HG02798 (cell line): Measurements from ENCODE around the gene PCDHB5.
"Not testable (repeated sequence)": the region's sequence is repeated elsewhere in the genome, so short reads cannot be mapped to it uniquely, and the experiment has no call there.

Experiments used
- ATAC-seq: cut with Tn5 transposase; IDR thresholded peaks from one replicate; pipeline ENCODE4 v1.9.1; 2021; ENCODE audit warnings: mild to moderate bottlenecking; ENCODE audit not compliant: unreplicated experiment, poor library complexity

The PCDHB5 gene

DNA sequence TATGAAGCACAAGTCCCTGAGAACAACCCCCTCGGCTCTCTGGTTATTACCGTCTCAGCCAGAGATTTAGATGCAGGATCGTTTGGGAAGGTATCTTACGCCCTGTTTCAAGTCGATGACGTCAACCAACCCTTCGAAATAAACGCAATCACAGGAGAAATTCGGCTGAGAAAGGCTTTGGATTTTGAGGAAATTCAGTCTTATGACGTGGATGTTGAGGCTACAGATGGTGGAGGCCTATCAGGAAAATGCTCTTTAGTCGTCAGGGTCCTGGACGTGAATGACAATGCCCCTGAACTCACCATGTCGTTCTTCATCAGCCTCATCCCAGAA is 16.0 kb downstream of the PCDHB5 start:
- no peak for ATAC-seq

DNA sequence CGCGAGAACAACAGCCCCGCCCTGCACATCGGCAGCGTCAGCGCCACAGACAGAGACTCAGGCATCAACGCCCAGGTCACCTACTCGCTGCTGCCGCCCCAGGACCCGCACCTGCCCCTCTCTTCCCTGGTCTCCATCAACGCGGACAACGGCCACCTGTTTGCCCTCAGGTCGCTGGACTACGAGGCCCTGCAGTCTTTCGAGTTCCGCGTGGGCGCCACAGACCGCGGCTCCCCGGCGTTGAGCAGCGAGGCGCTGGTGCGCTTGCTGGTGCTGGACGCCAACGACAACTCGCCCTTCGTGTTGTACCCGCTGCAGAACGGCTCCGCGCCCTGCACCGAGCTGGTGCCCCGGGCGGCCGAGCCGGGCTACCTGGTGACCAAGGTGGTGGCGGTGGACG is 16.6 kb downstream of the PCDHB5 start:
- ATAC-seq = not testable (repeated sequence)

DNA sequence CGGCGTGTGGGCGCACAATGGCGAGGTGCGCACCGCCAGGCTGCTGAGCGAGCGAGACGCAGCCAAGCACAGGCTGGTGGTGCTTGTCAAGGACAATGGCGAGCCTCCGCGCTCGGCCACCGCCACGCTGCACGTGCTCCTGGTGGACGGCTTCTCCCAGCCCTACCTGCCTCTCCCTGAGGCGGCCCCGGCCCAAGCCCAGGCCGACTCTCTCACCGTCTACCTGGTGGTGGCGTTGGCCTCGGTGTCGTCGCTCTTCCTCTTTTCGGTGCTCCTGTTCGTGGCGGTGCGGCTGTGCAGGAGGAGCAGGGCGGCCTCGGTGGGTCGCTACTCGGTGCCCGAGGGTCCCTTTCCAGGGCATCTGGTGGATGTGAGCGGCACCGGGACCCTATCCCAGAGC is 17.1 kb downstream of the PCDHB5 start:
- ATAC-seq = not testable (repeated sequence)

GRCh38 chr5:141155540-141156374 is 20.8 kb downstream of the PCDHB5 start:
- no peak for ATAC-seq

GRCh38 chr5:141157356-141157755 is 22.4 kb downstream of the PCDHB5 start:
- ATAC-seq = not testable (repeated sequence)

GRCh38 chr5:141157901-141158300 is 22.9 kb downstream of the PCDHB5 start:
- ATAC-seq = not testable (repeated sequence)

DNA sequence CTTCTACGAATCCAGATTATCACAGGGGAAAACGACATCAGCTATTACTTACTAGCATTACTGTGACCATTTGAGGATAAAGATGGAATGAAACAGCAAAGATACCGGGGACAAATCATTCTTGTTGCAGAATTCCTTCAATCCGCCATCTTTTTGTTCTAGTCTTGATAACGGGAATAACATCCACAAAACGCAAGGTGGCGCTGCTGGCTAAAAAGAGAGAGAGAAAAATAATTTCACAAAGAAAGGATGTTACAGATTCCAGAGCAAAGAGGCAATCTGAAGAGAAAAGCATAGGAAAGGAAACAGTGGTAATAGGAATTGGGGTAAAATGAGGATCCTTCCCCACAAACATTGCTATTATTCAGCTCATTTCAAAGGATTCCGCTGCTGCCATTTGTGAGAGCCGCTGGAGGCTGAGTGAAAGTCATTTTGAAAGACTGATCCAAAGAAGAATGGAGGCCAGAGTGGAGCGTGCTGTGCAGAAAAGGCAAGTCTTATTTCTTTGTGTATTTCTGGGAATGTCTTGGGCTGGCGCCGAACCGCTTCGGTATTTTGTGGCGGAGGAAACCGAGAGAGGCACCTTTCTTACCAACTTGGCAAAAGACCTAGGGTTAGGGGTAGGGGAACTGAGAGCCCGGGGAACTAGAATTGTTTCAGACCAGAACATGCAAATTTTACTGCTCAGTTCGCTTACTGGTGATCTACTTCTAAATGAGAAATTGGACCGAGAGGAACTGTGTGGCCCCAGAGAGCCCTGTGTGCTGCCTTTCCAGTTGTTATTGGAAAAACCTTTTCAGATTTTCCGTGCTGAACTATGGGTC is 37.6 kb downstream of the PCDHB5 start, which contains the start of gene PCDHB7:
Gene PCDHB7, plus strand, starts transcription at position 264 of the 824 bp plus-strand sequence. Its CDS starts 192 bp downstream, at position 456.
- ATAC-seq = no peak

- ATAC-seq = not testable (repeated sequence)
These were observed 39.5 kb downstream of the PCDHB5 start for GRCh38 chr5:141174291-141175104.

GRCh38 chr5:141175933-141176332 is 40.9 kb downstream of the PCDHB5 start:
- ATAC-seq = no peak

DNA sequence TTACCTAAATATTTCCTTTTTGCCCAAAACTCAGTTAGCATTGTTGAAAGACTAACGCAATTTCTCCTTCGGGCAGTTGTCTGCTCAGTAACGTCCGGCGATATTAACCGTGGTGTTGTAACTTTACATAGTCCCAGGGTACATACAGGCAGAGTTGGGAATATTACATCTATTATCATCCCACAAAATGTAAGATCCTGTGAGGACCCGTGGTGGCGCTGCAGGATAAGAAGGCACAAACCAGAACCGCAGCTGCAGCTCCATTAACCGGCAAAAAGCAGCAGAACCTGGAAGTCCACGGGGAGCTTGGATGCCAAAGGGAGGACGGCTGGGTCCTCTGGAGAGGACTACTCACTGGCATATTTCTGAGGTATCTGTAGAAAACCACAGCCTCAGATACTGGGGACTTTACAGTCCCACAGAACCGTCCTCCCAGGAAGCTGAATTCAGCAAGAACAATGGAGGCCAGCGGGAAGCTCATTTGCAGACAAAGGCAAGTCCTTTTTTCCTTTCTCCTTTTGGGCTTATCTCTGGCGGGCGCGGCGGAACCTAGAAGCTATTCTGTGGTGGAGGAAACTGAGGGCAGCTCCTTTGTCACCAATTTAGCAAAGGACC is 42.7 kb downstream of the PCDHB5 start, which contains the start of gene PCDHB8:
Gene PCDHB8, plus strand, starts transcription at position 214 of the 615 bp plus-strand sequence. Its CDS starts 245 bp downstream, at position 459.
- not testable (repeated sequence) for ATAC-seq

DNA sequence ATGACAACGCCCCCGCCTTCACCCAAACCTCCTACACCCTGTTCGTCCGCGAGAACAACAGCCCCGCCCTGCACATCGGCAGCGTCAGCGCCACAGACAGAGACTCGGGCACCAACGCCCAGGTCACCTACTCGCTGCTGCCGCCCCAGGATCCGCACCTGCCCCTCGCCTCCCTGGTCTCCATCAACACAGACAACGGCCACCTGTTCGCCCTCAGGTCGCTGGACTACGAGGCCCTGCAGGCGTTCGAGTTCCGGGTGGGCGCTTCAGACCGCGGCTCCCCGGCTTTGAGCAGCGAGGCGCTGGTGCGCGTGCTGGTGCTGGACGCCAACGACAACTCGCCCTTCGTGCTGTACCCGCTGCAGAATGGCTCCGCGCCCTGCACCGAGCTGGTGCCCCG is 44.4 kb downstream of the PCDHB5 start:
- not testable (repeated sequence) for ATAC-seq

GRCh38 chr5:141179876-141180275 is 44.9 kb downstream of the PCDHB5 start:
- not testable (repeated sequence) for ATAC-seq

- ATAC-seq = no peak
These were observed 45.3 kb downstream of the PCDHB5 start for GRCh38 chr5:141180313-141180712.

GRCh38 chr5:141182248-141182647 is 47.2 kb downstream of the PCDHB5 start, which contains the start of gene PCDHB16:
TSS of gene PCDHB16 (plus strand) at chr5:141182387. CDS start at chr5:141182560, 173 bp downstream.
- ATAC-seq = no peak

DNA sequence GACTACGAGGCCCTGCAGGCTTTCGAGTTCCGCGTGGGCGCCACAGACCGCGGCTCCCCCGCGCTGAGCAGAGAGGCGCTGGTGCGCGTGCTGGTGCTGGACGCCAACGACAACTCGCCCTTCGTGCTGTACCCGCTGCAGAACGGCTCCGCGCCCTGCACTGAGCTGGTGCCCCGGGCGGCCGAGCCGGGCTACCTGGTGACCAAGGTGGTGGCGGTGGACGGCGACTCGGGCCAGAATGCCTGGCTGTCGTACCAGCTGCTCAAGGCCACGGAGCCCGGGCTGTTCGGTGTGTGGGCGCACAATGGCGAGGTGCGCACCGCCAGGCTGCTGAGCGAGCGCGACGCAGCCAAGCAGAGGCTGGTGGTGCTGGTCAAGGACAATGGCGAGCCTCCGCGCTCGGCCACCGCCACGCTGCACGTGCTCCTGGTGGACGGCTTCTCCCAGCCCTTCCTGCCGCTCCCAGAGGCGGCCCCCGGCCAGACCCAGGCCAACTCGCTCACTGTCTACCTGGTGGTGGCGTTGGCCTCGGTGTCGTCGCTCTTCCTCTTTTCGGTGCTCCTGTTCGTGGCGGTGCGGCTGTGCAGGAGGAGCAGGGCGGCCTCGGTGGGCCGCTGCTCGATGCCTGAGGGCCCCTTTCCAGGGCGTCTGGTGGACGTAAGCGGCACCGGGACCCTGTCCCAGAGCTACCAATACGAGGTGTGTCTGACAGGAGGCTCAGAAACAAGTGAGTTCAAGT is 49.3 kb downstream of the PCDHB5 start:
- not testable (repeated sequence) for ATAC-seq

GRCh38 chr5:141186897-141187512 is 52.0 kb downstream of the PCDHB5 start, which contains the start of gene PCDHB9:
TSS of gene PCDHB9 (plus strand) at chr5:141187161. CDS start at chr5:141187319, 158 bp downstream.
- ATAC-seq = no peak
